Neural progenitor cell (in vitro differentiated cells): ENCODE results near the gene CLIP4.

Source experiments
- EZH2 ChIP-seq: fragments of 200-600 bp; sonication (generic); IDR thresholded peaks from 2 replicates; pipeline ENCODE4 v1.6.1; 2017; ENCODE audit warnings: antibody characterized with exemption, mild to moderate bottlenecking, moderate library complexity
- TF ChIP-seq, protein P1 (sequence below): fragments of 200-600 bp; sonication (generic); IDR thresholded peaks from 2 replicates; pipeline ENCODE4 v1.5.1; 2017; ENCODE audit warnings: antibody characterized with exemption, mild to moderate bottlenecking

- TF ChIP-seq EZH2 = peak; percentile 61
- TF ChIP-seq, protein P1, sequence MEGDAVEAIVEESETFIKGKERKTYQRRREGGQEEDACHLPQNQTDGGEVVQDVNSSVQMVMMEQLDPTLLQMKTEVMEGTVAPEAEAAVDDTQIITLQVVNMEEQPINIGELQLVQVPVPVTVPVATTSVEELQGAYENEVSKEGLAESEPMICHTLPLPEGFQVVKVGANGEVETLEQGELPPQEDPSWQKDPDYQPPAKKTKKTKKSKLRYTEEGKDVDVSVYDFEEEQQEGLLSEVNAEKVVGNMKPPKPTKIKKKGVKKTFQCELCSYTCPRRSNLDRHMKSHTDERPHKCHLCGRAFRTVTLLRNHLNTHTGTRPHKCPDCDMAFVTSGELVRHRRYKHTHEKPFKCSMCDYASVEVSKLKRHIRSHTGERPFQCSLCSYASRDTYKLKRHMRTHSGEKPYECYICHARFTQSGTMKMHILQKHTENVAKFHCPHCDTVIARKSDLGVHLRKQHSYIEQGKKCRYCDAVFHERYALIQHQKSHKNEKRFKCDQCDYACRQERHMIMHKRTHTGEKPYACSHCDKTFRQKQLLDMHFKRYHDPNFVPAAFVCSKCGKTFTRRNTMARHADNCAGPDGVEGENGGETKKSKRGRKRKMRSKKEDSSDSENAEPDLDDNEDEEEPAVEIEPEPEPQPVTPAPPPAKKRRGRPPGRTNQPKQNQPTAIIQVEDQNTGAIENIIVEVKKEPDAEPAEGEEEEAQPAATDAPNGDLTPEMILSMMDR = no peak
These were observed at the start of gene CLIP4 for GRCh38 chr2:29114946-29115609.
